A549 (cell line): ENCODE measurements around the gene RRBP1. TPM values are rescaled to one million over a fixed set of nuclear protein-coding genes. Genes with fewer than 3 reads are reported as not detected.

ENCODE experiments used
- ATAC-seq, 2 experiments: fragments of 200-7000 bp in 1 of 2; fragments of >200 bp in 1 of 2; cut with Nextera tagmentation in 1 of 2; cut with Tn5 transposase in 1 of 2; 3 replicates each; pipeline versions ENCODE4 v1.8.0 to v1.9.1; 2018 to 2020; ENCODE audit warnings: mild to moderate bottlenecking in 1 of 2, moderate library complexity in 1 of 2
- CTCF ChIA-PET: fragments of 300-600 bp; sonication (Branson Sonifier 250); formaldehyde crosslinking; extraction: SDS; loops from one replicate; lab custom pipeline; 2021; ENCODE audit warnings: antibody characterized with exemption, inconsistent platforms; lab: Yijun Ruan, JAX
- POLR2A ChIA-PET: fragments of 350-600 bp; formaldehyde crosslinking; extraction: SDS; loops from one replicate; lab custom pipeline; 2021; ENCODE audit warnings: antibody characterized with exemption, inconsistent platforms; lab: Yijun Ruan, JAX
- DNase-seq, 2 experiments: peaks; one replicate each; pipeline versions ENCODE4 v3.0.0 to v3.0.0-alpha.2; 2011 to 2016; ENCODE audit warnings: low read depth in 1 of 2, low spot score in 1 of 2
- FAIRE-seq: peaks from 2 replicates; lab custom pipeline; 2011; peaks lifted over from hg19 to GRCh38; lab: Jason Lieb, UNC
- H3K27ac ChIP-seq, 2 experiments: fragments of >200 bp; sonication (Bioruptor Twin); formaldehyde crosslinking; 3 replicates each; pipeline ENCODE4 v1.5.1; 2016 to 2017
- H3K4me1 ChIP-seq: fragments of >200 bp; sonication (Bioruptor Twin); formaldehyde crosslinking; 3 replicates; pipeline ENCODE4 v1.6.1; 2016
- H3K4me2 ChIP-seq: fragments of >200 bp; sonication (Bioruptor Twin); formaldehyde crosslinking; 3 replicates; pipeline ENCODE4 v1.6.1; 2016
- H3K4me3 ChIP-seq: fragments of >200 bp; sonication (Bioruptor Twin); formaldehyde crosslinking; 3 replicates; pipeline ENCODE4 v1.5.1; 2016
- H3K9me3 ChIP-seq: fragments of >200 bp; sonication (Bioruptor Twin); formaldehyde crosslinking; 3 replicates; pipeline ENCODE4 v1.6.1; 2016
- CBX2 ChIP-seq: fragments of 200-600 bp; sonication (generic); IDR thresholded peaks from 2 replicates; pipeline ENCODE4 v1.6.1; 2016; ENCODE audit warnings: low read depth, mild to moderate bottlenecking, borderline replicate concordance
- CBX8 ChIP-seq: fragments of 200-600 bp; sonication (generic); IDR thresholded peaks from 2 replicates; pipeline ENCODE4 v1.6.1; 2016
- CHD4 ChIP-seq: fragments of 200-600 bp; sonication (generic); IDR thresholded peaks from 2 replicates; pipeline ENCODE4 v1.6.1; 2016; ENCODE audit warnings: antibody characterized with exemption, mild to moderate bottlenecking, borderline replicate concordance
- EHMT2 ChIP-seq: fragments of 200-600 bp; sonication (generic); IDR thresholded peaks from 2 replicates; pipeline ENCODE4 v1.6.1; 2016; ENCODE audit warnings: antibody characterized with exemption, low read depth, mild to moderate bottlenecking, moderate library complexity
- ESRRA ChIP-seq: fragments of 150-350 bp; IDR thresholded peaks from 2 replicates; pipeline ENCODE4 v1.6.1; 2014; ENCODE audit warnings: mild to moderate bottlenecking, low read length, borderline replicate concordance
- FOSB ChIP-seq: fragments of 250-450 bp; sonication (Bioruptor Pico); IDR thresholded peaks from 2 replicates; pipeline ENCODE4 v1.5.0; 2020; ENCODE audit warnings: mild to moderate bottlenecking, moderate library complexity
- HOXA7 ChIP-seq: fragments of 250-450 bp; sonication (Bioruptor Pico); IDR thresholded peaks from 2 replicates; pipeline ENCODE4 v1.5.0; 2020; ENCODE audit warnings: mild to moderate bottlenecking, moderate library complexity
- HOXB5 ChIP-seq: fragments of 250-450 bp; sonication (Bioruptor Pico); IDR thresholded peaks from 2 replicates; pipeline ENCODE4 v1.5.0; 2020; ENCODE audit warnings: mild to moderate bottlenecking, moderate library complexity
- JUN ChIP-seq, 2 experiments: fragments of >200 bp; sonication (Bioruptor Twin); formaldehyde crosslinking; IDR thresholded peaks; 2 replicates in 1 of 2; 3 replicates in 1 of 2; pipeline ENCODE4 v1.6.1; 2016 to 2017
- JUNB ChIP-seq: fragments of >200 bp; sonication (Bioruptor Twin); formaldehyde crosslinking; IDR thresholded peaks from 2 replicates; pipeline ENCODE4 v1.6.1; 2016
- KDM1A ChIP-seq: fragments of 200-600 bp; sonication (generic); IDR thresholded peaks from 2 replicates; pipeline ENCODE4 v1.6.1; 2016; ENCODE audit warnings: low read depth, mild to moderate bottlenecking
- MYC ChIP-seq: IDR thresholded peaks from 2 replicates; pipeline ENCODE4 v1.6.1; 2012; ENCODE audit warnings: mild to moderate bottlenecking, inconsistent platforms, low read length, improper control_type of control experiment, borderline replicate concordance
- POLR2A ChIP-seq: IDR thresholded peaks from 2 replicates; pipeline ENCODE4 v1.6.1; 2012; ENCODE audit warnings: mild to moderate bottlenecking, low read length
- POLR2AphosphoS2 ChIP-seq: conservative IDR thresholded peaks from 2 replicates; pipeline ENCODE4 v1.6.1; 2012; ENCODE audit warnings: low read length, improper control_type of control experiment, inconsistent platforms
- RARB ChIP-seq: fragments of 250-450 bp; sonication (Bioruptor Pico); IDR thresholded peaks from 2 replicates; pipeline ENCODE4 v1.8.0; 2021; ENCODE audit warnings: mild to moderate bottlenecking, moderate library complexity
- RCOR1 ChIP-seq: fragments of 150-350 bp; IDR thresholded peaks from 2 replicates; pipeline ENCODE4 v1.6.1; 2014; ENCODE audit warnings: antibody characterized with exemption, low read length, low read depth
- REST ChIP-seq: fragments of 200-600 bp; sonication (generic); IDR thresholded peaks from 2 replicates; pipeline ENCODE4 v1.6.1; 2016; ENCODE audit warnings: antibody characterized with exemption, mild to moderate bottlenecking, moderate library complexity
- TP53 ChIP-seq: fragments of 250-450 bp; sonication (Bioruptor Pico); IDR thresholded peaks from 2 replicates; pipeline ENCODE4 v1.5.0; 2021; ENCODE audit warnings: mild to moderate bottlenecking, moderate library complexity
- ZC3H11A ChIP-seq: fragments of 450-650 bp; IDR thresholded peaks from 2 replicates; pipeline ENCODE4 v1.6.1; 2014; ENCODE audit warnings: antibody characterized with exemption, mild to moderate bottlenecking
- WGBS: methylation state at CpG from one replicate; pipeline ENCODE4 v1.1.6; 2017; ENCODE audit errors: missing lambda C conversion rate; 5-methylcytosine and 5-hydroxymethylcytosine counted together
- polyA plus RNA-seq, 4 experiments: library from polyadenylated mRNA; depleted of rRNA in 3 of 4; stranded (reverse); fragments of >200 nt; fragmentation: RNase III in 1 of 4; extraction: RNeasy Plus Mini Kit Qiagen cat#74134 plus additional on column Dnase treatment in 1 of 4; gene quantifications; 2 replicates in 3 of 4; 3 replicates in 1 of 4; pipeline ENCODE4 v1.2.3, GENCODE V29; 2011 to 2017
- TF ChIP-seq, protein P1 (sequence below): fragments of >200 bp; sonication (Bioruptor Twin); formaldehyde crosslinking; IDR thresholded peaks from 3 replicates; pipeline ENCODE4 v1.5.1; 2016
- TF ChIP-seq, protein P2 (sequence below): fragments of 450-650 bp; IDR thresholded peaks from 2 replicates; pipeline ENCODE4 v1.6.1; 2014; ENCODE audit warnings: antibody characterized with exemption

The RRBP1 gene
- polyA plus RNA-seq, 2 of the 4 experiments (the other 2 are of a cell fraction) = 51.6 to 79.6 TPM

GRCh38 chr20:17731233-17731632 lies 49.2 kb upstream of the RRBP1 start:
- ATAC-seq = no peak
- WGBS = 64% methylated on average over 5 of the region's 5 CpGs
- H3K4me3 ChIP-seq = no peak overlapping the region
- H3K4me2 ChIP-seq = no peak overlapping the region
- no peaks in the 10 kb centered on the region for H3K4me1 ChIP-seq
- DNase-seq = no peak
- CTCF ChIA-PET = no interaction called here
- POLR2A ChIA-PET = no interaction called here
- no peak for TF ChIP-seq TP53
- TF ChIP-seq HOXA7 (CRISPR knock-in tag) = no peak
- TF ChIP-seq POLR2A = no peak
- TF ChIP-seq POLR2AphosphoS2 = no peak
- no peak for TF ChIP-seq RCOR1
- no peak for TF ChIP-seq FOSB (CRISPR knock-in tag)
- peaks cover 4% of the 10 kb centered on the region; the same call in 1 of the 3 replicates for H3K9me3 ChIP-seq
- no peak for FAIRE-seq
- no peak overlapping the region for H3K27ac ChIP-seq

GRCh38 chr20:17730071-17730470 lies 48.0 kb upstream of the RRBP1 start:
- no peak for TF ChIP-seq CHD4
- TF ChIP-seq, protein P1, sequence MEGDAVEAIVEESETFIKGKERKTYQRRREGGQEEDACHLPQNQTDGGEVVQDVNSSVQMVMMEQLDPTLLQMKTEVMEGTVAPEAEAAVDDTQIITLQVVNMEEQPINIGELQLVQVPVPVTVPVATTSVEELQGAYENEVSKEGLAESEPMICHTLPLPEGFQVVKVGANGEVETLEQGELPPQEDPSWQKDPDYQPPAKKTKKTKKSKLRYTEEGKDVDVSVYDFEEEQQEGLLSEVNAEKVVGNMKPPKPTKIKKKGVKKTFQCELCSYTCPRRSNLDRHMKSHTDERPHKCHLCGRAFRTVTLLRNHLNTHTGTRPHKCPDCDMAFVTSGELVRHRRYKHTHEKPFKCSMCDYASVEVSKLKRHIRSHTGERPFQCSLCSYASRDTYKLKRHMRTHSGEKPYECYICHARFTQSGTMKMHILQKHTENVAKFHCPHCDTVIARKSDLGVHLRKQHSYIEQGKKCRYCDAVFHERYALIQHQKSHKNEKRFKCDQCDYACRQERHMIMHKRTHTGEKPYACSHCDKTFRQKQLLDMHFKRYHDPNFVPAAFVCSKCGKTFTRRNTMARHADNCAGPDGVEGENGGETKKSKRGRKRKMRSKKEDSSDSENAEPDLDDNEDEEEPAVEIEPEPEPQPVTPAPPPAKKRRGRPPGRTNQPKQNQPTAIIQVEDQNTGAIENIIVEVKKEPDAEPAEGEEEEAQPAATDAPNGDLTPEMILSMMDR = no peak
- ChIA-PET POLR2A (no interaction called here), CTCF (interaction anchor here (0.9 kb wide), 1 partner anchor 9 kb away, joined by 3 read pairs; no protein-coding TSS in a partner anchor)
- Histone ChIP-seq H3K4me2 (no peak overlapping the region), H3K4me3 (no peak overlapping the region), H3K4me1 (no peaks in the 10 kb centered on the region), H3K9me3 (no peaks in the 10 kb centered on the region), H3K27ac (no peak overlapping the region)
- no peak for FAIRE-seq
- 70% methylated on average over 10 of the region's 10 CpGs for WGBS
- ATAC-seq = 0 out of 6 replicates have a peak, but pooled peaks of 1 of the 2 experiments have one; percentile 8
- DNase-seq = no peak

DNA sequence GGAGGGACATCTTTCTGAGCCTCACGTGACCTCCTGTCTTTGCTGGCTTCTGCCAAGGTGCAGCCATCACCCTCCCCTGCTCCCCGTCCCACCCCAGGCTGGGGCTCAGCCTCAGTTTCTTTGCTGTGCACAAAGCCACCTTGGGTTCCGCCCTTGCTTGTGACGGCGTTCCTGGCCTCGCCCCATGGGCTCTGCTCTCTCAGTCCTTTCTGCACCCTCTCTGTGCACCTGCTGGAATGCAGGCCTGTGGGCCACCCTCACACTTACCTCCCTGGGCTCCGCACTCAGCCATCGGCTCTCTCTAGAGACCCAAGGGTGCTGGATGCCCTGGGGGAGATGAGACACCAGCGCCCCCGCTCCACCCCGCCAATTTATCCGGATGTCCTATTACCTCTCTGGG lies 46.0 kb upstream of the RRBP1 start:
- Histone ChIP-seq H3K9me3 (no peaks in the 10 kb centered on the region), H3K4me1 (no peaks in the 10 kb centered on the region), H3K4me2 (no peak overlapping the region), H3K4me3 (no peak overlapping the region), H3K27ac (no peak overlapping the region)
- no peak for DNase-seq
- 47% methylated on average over 12 of the region's 12 CpGs for WGBS
- TF ChIP-seq CHD4 = no peak
- no peak for TF ChIP-seq RARB
- no peak for TF ChIP-seq KDM1A
- no peak for TF ChIP-seq POLR2AphosphoS2
- CTCF ChIA-PET = interaction anchor here (1.3 kb wide), 1 partner anchor 41 kb away, joined by 4 read pairs; no protein-coding TSS in a partner anchor
- FAIRE-seq = no peak
- no peak for ATAC-seq
- POLR2A ChIA-PET = no interaction called here

GRCh38 chr20:17727351-17727750 lies 45.3 kb upstream of the RRBP1 start:
- 59% methylated on average over 10 of the region's 10 CpGs for WGBS
- Histone ChIP-seq H3K4me1 (no peaks in the 10 kb centered on the region), H3K27ac (no peak overlapping the region), H3K4me2 (no peak overlapping the region), H3K9me3 (no peaks in the 10 kb centered on the region), H3K4me3 (no peak overlapping the region)
- ATAC-seq = peak in 1 of 2 experiments; percentile 23; a peak in 3 of 6 replicates
- TF ChIP-seq JUNB (no peak), FOSB (CRISPR knock-in tag) (no peak), ZC3H11A (no peak), CBX8 (no peak), MYC (no peak), ESRRA (no peak), REST (no peak), HOXB5 (no peak), EHMT2 (no peak), CBX2 (no peak), JUN (IDR thresholded peaks at IDR 0.05) (no peak)
- TF ChIP-seq, protein P2, sequence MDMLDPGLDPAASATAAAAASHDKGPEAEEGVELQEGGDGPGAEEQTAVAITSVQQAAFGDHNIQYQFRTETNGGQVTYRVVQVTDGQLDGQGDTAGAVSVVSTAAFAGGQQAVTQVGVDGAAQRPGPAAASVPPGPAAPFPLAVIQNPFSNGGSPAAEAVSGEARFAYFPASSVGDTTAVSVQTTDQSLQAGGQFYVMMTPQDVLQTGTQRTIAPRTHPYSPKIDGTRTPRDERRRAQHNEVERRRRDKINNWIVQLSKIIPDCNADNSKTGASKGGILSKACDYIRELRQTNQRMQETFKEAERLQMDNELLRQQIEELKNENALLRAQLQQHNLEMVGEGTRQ = no peak
- DNase-seq = no peak
- ChIA-PET CTCF (interaction anchor here (1.3 kb wide), 2 partner anchors 11 to 42 kb away, joined by 4 read pairs; no protein-coding TSS in a partner anchor), POLR2A (no interaction called here)
- FAIRE-seq = no peak
